ENCODE measurements around the gene QDPR.

Gene QDPR

GRCh38 chr4:17480210-17480927 is 31.5 kb downstream of the QDPR start:
- CTCF ChIA-PET: no interaction called here
- TF ChIP-seq FOXK2 (IDR thresholded peaks at IDR 0.05) (no peak), BHLHE40 (IDR thresholded peaks at IDR 0.05; ENCODE audit: borderline replicate concordance) (no peak), NFRKB (IDR thresholded peaks at IDR 0.05) (no peak), HDGF (IDR thresholded peaks at IDR 0.05; ENCODE audit: borderline replicate concordance) (no peak), ARNT (IDR thresholded peaks at IDR 0.05) (no peak), CTBP1 (IDR thresholded peaks at IDR 0.05; ENCODE audit: borderline replicate concordance) (no peak), SP1 (IDR thresholded peaks at IDR 0.05) (no peak), ZNF384 (IDR thresholded peaks at IDR 0.05) (no peak)
- DNase-seq (ENCODE audit: extremely low spot score): no peak
- POLR2A ChIA-PET: interaction anchor here (0.6 kb wide), 1 partner anchor 372 kb away, joined by 7 read pairs; no protein-coding TSS in a partner anchor

- CTCF ChIA-PET: no interaction called here
- POLR2A ChIA-PET: no interaction called here
- DNase-seq (ENCODE audit: extremely low spot score): no peak
- TF ChIP-seq ELF4 (IDR thresholded peaks at IDR 0.05) (no peak), FOXM1 (IDR thresholded peaks at IDR 0.05; ENCODE audit: borderline replicate concordance) (no peak), NFRKB (IDR thresholded peaks at IDR 0.05) (no peak), ZNF384 (IDR thresholded peaks at IDR 0.05) (no peak), PKNOX1 (IDR thresholded peaks at IDR 0.05) (no peak), HDGF (IDR thresholded peaks at IDR 0.05; ENCODE audit: borderline replicate concordance) (no peak), SP1 (IDR thresholded peaks at IDR 0.05) (no peak), TARDBP (IDR thresholded peaks at IDR 0.05) (no peak), FOXA1 (IDR thresholded peaks at IDR 0.05) (no peak)
Observed at GRCh38 chr4:17477774-17478472, 34.0 kb downstream of the QDPR start.

GRCh38 chr4:17476853-17477252 is 35.0 kb downstream of the QDPR start:
- CTCF ChIA-PET: no interaction called here
- POLR2A ChIA-PET: no interaction called here
- no peak for DNase-seq (ENCODE audit: extremely low spot score)
- TF ChIP-seq CTBP1 (IDR thresholded peaks at IDR 0.05; ENCODE audit: borderline replicate concordance): no peak
- no peak for TF ChIP-seq NFRKB (IDR thresholded peaks at IDR 0.05)
- no peak for TF ChIP-seq BHLHE40 (IDR thresholded peaks at IDR 0.05; ENCODE audit: borderline replicate concordance)
- no peak for TF ChIP-seq PKNOX1 (IDR thresholded peaks at IDR 0.05)
- no peak for TF ChIP-seq SUZ12 (IDR thresholded peaks at IDR 0.05)
- TF ChIP-seq SP1 (IDR thresholded peaks at IDR 0.05): no peak
- TF ChIP-seq ZNF384 (IDR thresholded peaks at IDR 0.05): no peak
- no peak for TF ChIP-seq FOXK2 (IDR thresholded peaks at IDR 0.05)
- no peak for TF ChIP-seq TARDBP (IDR thresholded peaks at IDR 0.05)
- no peak for TF ChIP-seq FOXM1 (IDR thresholded peaks at IDR 0.05; ENCODE audit: borderline replicate concordance)
- no peak for TF ChIP-seq FOXA1 (IDR thresholded peaks at IDR 0.05)
- no peak for TF ChIP-seq HDGF (IDR thresholded peaks at IDR 0.05; ENCODE audit: borderline replicate concordance)
- TF ChIP-seq ARNT (IDR thresholded peaks at IDR 0.05): no peak
- TF ChIP-seq L3MBTL2 (conservative IDR thresholded peaks at IDR 0.05): no peak
- TF ChIP-seq LEF1 (IDR thresholded peaks at IDR 0.05; ENCODE audit: borderline replicate concordance): no peak
- TF ChIP-seq ELF4 (IDR thresholded peaks at IDR 0.05): no peak

- TF ChIP-seq HDGF (IDR thresholded peaks at IDR 0.05; ENCODE audit: borderline replicate concordance) (no peak), ZNF384 (IDR thresholded peaks at IDR 0.05) (no peak)
- POLR2A ChIA-PET: no interaction called here
- CTCF ChIA-PET: no interaction called here
- DNase-seq (ENCODE audit: extremely low spot score): no peak
Observed at GRCh38 chr4:17475481-17475880, 36.4 kb downstream of the QDPR start.

- peak; percentile 90 for TF ChIP-seq ELF4 (IDR thresholded peaks at IDR 0.05)
- TF ChIP-seq FOXA1 (IDR thresholded peaks at IDR 0.05): no peak
- POLR2A ChIA-PET: no interaction called here
- DNase-seq (ENCODE audit: extremely low spot score): no peak
- CTCF ChIA-PET: no interaction called here
Observed at GRCh38 chr4:17469931-17470674, 41.8 kb downstream of the QDPR start.

- DNase-seq (ENCODE audit: extremely low spot score): peak; percentile 53
- POLR2A ChIA-PET: no interaction called here
Observed at GRCh38 chr4:17468619-17469221, 43.2 kb downstream of the QDPR start.

More at GRCh38 chr4:17468619-17469221, 43.2 kb downstream of the QDPR start:
- TF ChIP-seq BHLHE40 (IDR thresholded peaks at IDR 0.05; ENCODE audit: borderline replicate concordance) (no peak), FOXM1 (IDR thresholded peaks at IDR 0.05; ENCODE audit: borderline replicate concordance) (no peak), HDGF (IDR thresholded peaks at IDR 0.05; ENCODE audit: borderline replicate concordance) (no peak), ELF4 (IDR thresholded peaks at IDR 0.05) (no peak), TARDBP (IDR thresholded peaks at IDR 0.05) (no peak), CTBP1 (IDR thresholded peaks at IDR 0.05; ENCODE audit: borderline replicate concordance) (no peak), PKNOX1 (IDR thresholded peaks at IDR 0.05) (no peak), L3MBTL2 (conservative IDR thresholded peaks at IDR 0.05) (no peak), ZNF384 (IDR thresholded peaks at IDR 0.05) (no peak), FOXK2 (IDR thresholded peaks at IDR 0.05) (no peak), SP1 (IDR thresholded peaks at IDR 0.05) (no peak), FOXA1 (IDR thresholded peaks at IDR 0.05) (no peak), LEF1 (IDR thresholded peaks at IDR 0.05; ENCODE audit: borderline replicate concordance) (no peak), NFRKB (IDR thresholded peaks at IDR 0.05) (no peak), ARNT (IDR thresholded peaks at IDR 0.05) (no peak), SUZ12 (IDR thresholded peaks at IDR 0.05) (no peak)
- CTCF ChIA-PET: interaction anchor here (0.6 kb wide), 2 partner anchors 11 to 1183 kb away, joined by 3 to 4 read pairs; no protein-coding TSS in a partner anchor

Measured in HEK293T (cell line).